ENCODE data around the gene VSTM4.
A peak's percentile ranks its signal among the peaks of the same experiment; 100 is the strongest.

VSTM4 gene

GRCh38 chr10:49117376-49118070 is 2.2 kb upstream of the VSTM4 start:
- H3K4me1 Mint-ChIP-seq (ENCODE audit: low read depth), result no peaks in the 10 kb centered on the region
- H3K4me3 Mint-ChIP-seq, result no peak overlapping the region
- intact Hi-C loops (cut with micrococcal nuclease), result no loop called here
- no peaks in the 10 kb centered on the region for H3K9me3 Mint-ChIP-seq
- H3K27me3 Mint-ChIP-seq, result peaks cover 42% of the 10 kb centered on the region
- no peak overlapping the region for H3K27ac Mint-ChIP-seq
- H3K36me3 Mint-ChIP-seq (ENCODE audit: low read depth), result no peaks in the 10 kb centered on the region

GRCh38 chr10:49116509-49117375 is 1.4 kb upstream of the VSTM4 start:
- H3K27ac Mint-ChIP-seq, result no peak overlapping the region
- H3K9me3 Mint-ChIP-seq, result no peaks in the 10 kb centered on the region
- peaks cover 45% of the 10 kb centered on the region for H3K27me3 Mint-ChIP-seq
- no peaks in the 10 kb centered on the region for H3K4me1 Mint-ChIP-seq (ENCODE audit: low read depth)
- intact Hi-C loops (cut with micrococcal nuclease), result no loop called here
- no peaks in the 10 kb centered on the region for H3K36me3 Mint-ChIP-seq (ENCODE audit: low read depth)
- no peak overlapping the region for H3K4me3 Mint-ChIP-seq

GRCh38 chr10:49115796-49116508 is 630 bp upstream of the VSTM4 start:
- Mint-ChIP-seq H3K4me1 (ENCODE audit: low read depth) (no peaks in the 10 kb centered on the region), H3K27me3 (peaks cover 44% of the 10 kb centered on the region), H3K27ac (no peak overlapping the region), H3K9me3 (no peaks in the 10 kb centered on the region), H3K36me3 (ENCODE audit: low read depth) (no peaks in the 10 kb centered on the region), H3K4me3 (no peak overlapping the region)
- intact Hi-C loops (cut with micrococcal nuclease), result no loop called here

GRCh38 chr10:49114718-49115014 is 656 bp downstream of the VSTM4 start:
- intact Hi-C loops (cut with micrococcal nuclease), result no loop called here
- H3K9me3 Mint-ChIP-seq, result no peaks in the 10 kb centered on the region
- H3K4me3 Mint-ChIP-seq, result peak overlapping the region; percentile 55
- H3K4me1 Mint-ChIP-seq (ENCODE audit: low read depth), result no peaks in the 10 kb centered on the region
- H3K27me3 Mint-ChIP-seq, result peaks cover 49% of the 10 kb centered on the region
- H3K27ac Mint-ChIP-seq, result no peak overlapping the region
- H3K36me3 Mint-ChIP-seq (ENCODE audit: low read depth), result no peaks in the 10 kb centered on the region

GRCh38 chr10:49113741-49114141 is 1.6 kb downstream of the VSTM4 start:
- no peaks in the 10 kb centered on the region for H3K9me3 Mint-ChIP-seq
- H3K36me3 Mint-ChIP-seq (ENCODE audit: low read depth), result no peaks in the 10 kb centered on the region
- H3K4me3 Mint-ChIP-seq, result no peak overlapping the region
- no peak overlapping the region for H3K27ac Mint-ChIP-seq
- intact Hi-C loops (cut with micrococcal nuclease), result no loop called here
- peaks cover 49% of the 10 kb centered on the region for H3K27me3 Mint-ChIP-seq
- H3K4me1 Mint-ChIP-seq (ENCODE audit: low read depth), result no peaks in the 10 kb centered on the region

GRCh38 chr10:49112851-49113250 is 2.5 kb downstream of the VSTM4 start:
- Mint-ChIP-seq H3K36me3 (ENCODE audit: low read depth) (no peaks in the 10 kb centered on the region), H3K4me3 (no peak overlapping the region), H3K9me3 (no peaks in the 10 kb centered on the region), H3K27me3 (peaks cover 49% of the 10 kb centered on the region), H3K4me1 (ENCODE audit: low read depth) (no peaks in the 10 kb centered on the region), H3K27ac (no peak overlapping the region)
- intact Hi-C loops (cut with micrococcal nuclease), result no loop called here

GRCh38 chr10:49112098-49112497 is 3.2 kb downstream of the VSTM4 start:
- peaks cover 49% of the 10 kb centered on the region for H3K27me3 Mint-ChIP-seq
- intact Hi-C loops (cut with micrococcal nuclease), result no loop called here

GRCh38 chr10:49111320-49111698 is 4.0 kb downstream of the VSTM4 start:
- Mint-ChIP-seq H3K27ac (no peak overlapping the region), H3K36me3 (ENCODE audit: low read depth) (no peaks in the 10 kb centered on the region), H3K9me3 (no peaks in the 10 kb centered on the region), H3K27me3 (peaks cover 42% of the 10 kb centered on the region), H3K4me1 (ENCODE audit: low read depth) (peaks cover 5% of the 10 kb centered on the region), H3K4me3 (no peak overlapping the region)
- intact Hi-C loops (cut with micrococcal nuclease), result no loop called here

More at GRCh38 chr10:49112098-49112497, 3.2 kb downstream of the VSTM4 start:
- no peak overlapping the region for H3K4me3 Mint-ChIP-seq
- H3K4me1 Mint-ChIP-seq (ENCODE audit: low read depth), result no peaks in the 10 kb centered on the region
- no peaks in the 10 kb centered on the region for H3K36me3 Mint-ChIP-seq (ENCODE audit: low read depth)
- H3K9me3 Mint-ChIP-seq, result no peaks in the 10 kb centered on the region
- H3K27ac Mint-ChIP-seq, result no peak overlapping the region

- Mint-ChIP-seq H3K4me3 (no peak overlapping the region), H3K4me1 (ENCODE audit: low read depth) (peaks cover 5% of the 10 kb centered on the region), H3K27ac (no peak overlapping the region), H3K27me3 (peaks cover 37% of the 10 kb centered on the region), H3K9me3 (no peaks in the 10 kb centered on the region), H3K36me3 (ENCODE audit: low read depth) (no peaks in the 10 kb centered on the region)
- intact Hi-C loops (cut with micrococcal nuclease), result no loop called here
Observed at GRCh38 chr10:49110684-49111319, 4.5 kb downstream of the VSTM4 start.

- H3K27ac Mint-ChIP-seq, result no peak overlapping the region
- H3K27me3 Mint-ChIP-seq, result peaks cover 36% of the 10 kb centered on the region
- H3K4me3 Mint-ChIP-seq, result no peak overlapping the region
- no peaks in the 10 kb centered on the region for H3K9me3 Mint-ChIP-seq
- peaks cover 12% of the 10 kb centered on the region for H3K4me1 Mint-ChIP-seq (ENCODE audit: low read depth)
- no peaks in the 10 kb centered on the region for H3K36me3 Mint-ChIP-seq (ENCODE audit: low read depth)
- intact Hi-C loops (cut with micrococcal nuclease), result no loop called here
Observed at GRCh38 chr10:49109669-49110340, 5.5 kb downstream of the VSTM4 start.

- H3K4me3 Mint-ChIP-seq, result no peak overlapping the region
- no peak overlapping the region for H3K27ac Mint-ChIP-seq
- peaks cover 30% of the 10 kb centered on the region for H3K27me3 Mint-ChIP-seq
- intact Hi-C loops (cut with micrococcal nuclease), result no loop called here
- no peaks in the 10 kb centered on the region for H3K9me3 Mint-ChIP-seq
- peaks cover 14% of the 10 kb centered on the region for H3K4me1 Mint-ChIP-seq (ENCODE audit: low read depth)
- H3K36me3 Mint-ChIP-seq (ENCODE audit: low read depth), result no peaks in the 10 kb centered on the region
Observed at GRCh38 chr10:49108656-49109055, 6.7 kb downstream of the VSTM4 start.

GRCh38 chr10:49107887-49108267 is 7.4 kb downstream of the VSTM4 start:
- no peak overlapping the region for H3K27ac Mint-ChIP-seq
- peaks cover 26% of the 10 kb centered on the region for H3K27me3 Mint-ChIP-seq
- intact Hi-C loops (cut with micrococcal nuclease), result no loop called here
- no peaks in the 10 kb centered on the region for H3K36me3 Mint-ChIP-seq (ENCODE audit: low read depth)
- no peaks in the 10 kb centered on the region for H3K9me3 Mint-ChIP-seq
- H3K4me1 Mint-ChIP-seq (ENCODE audit: low read depth), result peaks cover 14% of the 10 kb centered on the region
- H3K4me3 Mint-ChIP-seq, result no peak overlapping the region

- Mint-ChIP-seq H3K27me3 (peaks cover 26% of the 10 kb centered on the region), H3K36me3 (ENCODE audit: low read depth) (no peaks in the 10 kb centered on the region)
- intact Hi-C loops (cut with micrococcal nuclease), result no loop called here
Observed at GRCh38 chr10:49107111-49107886, 8.0 kb downstream of the VSTM4 start.

More at GRCh38 chr10:49107111-49107886, 8.0 kb downstream of the VSTM4 start:
- H3K4me3 Mint-ChIP-seq, result no peak overlapping the region
- no peak overlapping the region for H3K27ac Mint-ChIP-seq
- H3K4me1 Mint-ChIP-seq (ENCODE audit: low read depth), result peaks cover 14% of the 10 kb centered on the region
- no peaks in the 10 kb centered on the region for H3K9me3 Mint-ChIP-seq

Measured in dendritic cell treated with granulocyte-macrophage colony-stimulating factor and Interleukin-4, amounts not matched to agents 40 ng/mL and 50 ng/mL, for 4 days (primary cell).